GM12878 (cell line): Measurements from ENCODE around the gene NPHP3. TPM values are rescaled to one million over a fixed set of nuclear protein-coding genes. Genes with fewer than 3 reads are reported as not detected.

Source experiments
- ATAC-seq: fragments of 200-7000 bp; cut with Tn5 transposase; 3 replicates; pipeline ENCODE4 v1.9.1; 2020; ENCODE audit warnings: mild to moderate bottlenecking, moderate library complexity
- Bru-seq: library from RNA; stranded (reverse); fragments of 400-500 nt; gene quantifications from one replicate; lab custom pipeline; 2021; lab: Mats Ljungman, UMichigan
- BruChase-seq, 2 experiments: library from RNA; stranded (reverse); fragments of 400-500 nt; gene quantifications; one replicate each; lab custom pipeline; 2021; lab: Mats Ljungman, UMichigan
- BruUV-seq: library from RNA; stranded (reverse); fragments of 400-500 nt; replicated peaks from 2 replicates; lab custom pipeline; 2021; lab: Mats Ljungman, UMichigan
- CTCF ChIA-PET: fragments of 300-600 bp; sonication (Branson Sonifier 250); formaldehyde crosslinking; extraction: SDS; loops from one replicate; lab custom pipeline; 2021; ENCODE audit warnings: inconsistent platforms; lab: Yijun Ruan, JAX
- POLR2A ChIA-PET: fragments of 350-600 bp; formaldehyde crosslinking; extraction: SDS; loops from one replicate; lab custom pipeline; 2021; ENCODE audit warnings: inconsistent platforms; lab: Charles Lee
- RAD21 ChIA-PET: fragments of 300-600 bp; sonication (Branson Sonifier 250); formaldehyde crosslinking; loops from one replicate; lab custom pipeline; 2023; ENCODE audit warnings: antibody characterized with exemption; ENCODE audit not compliant: unreplicated experiment; lab: Charles Lee
- SMC1A ChIA-PET: fragments of 300-600 bp; sonication (Branson Sonifier 250); formaldehyde crosslinking; loops from one replicate; lab custom pipeline; 2023; ENCODE audit not compliant: unreplicated experiment, uncharacterized antibody; lab: Charles Lee
- DNase-seq: peaks from one replicate; pipeline ENCODE4 v3.0.0-alpha.2; 2011; ENCODE audit warnings: low read depth, low spot score
- FAIRE-seq: peaks from 3 replicates; lab custom pipeline; 2011; peaks lifted over from hg19 to GRCh38; lab: Jason Lieb, UNC
- H2AFZ ChIP-seq: 2 replicates; pipeline ENCODE4 v1.6.0; 2011; ENCODE audit warnings: low read depth, low read length, control low read depth; ENCODE audit not compliant: control insufficient read depth
- H3K27ac ChIP-seq: 2 replicates; pipeline ENCODE4 v1.5.1; 2011; ENCODE audit warnings: control low read depth; ENCODE audit not compliant: control insufficient read depth, insufficient read depth
- H3K27me3 ChIP-seq, 2 experiments: replicated peaks in 1 of 2; 2 replicates each; pipeline versions ENCODE4 v1.6.0 to v1.6.1; 2011; ENCODE audit warnings: low read length in 1 of 2; ENCODE audit not compliant: control insufficient read depth in 2 of 2, insufficient read depth in 2 of 2
- H3K36me3 ChIP-seq, 2 experiments: 2 replicates each; pipeline ENCODE4 v1.5.1; 2011; ENCODE audit warnings: low read length in 1 of 2; ENCODE audit not compliant: control insufficient read depth in 2 of 2, insufficient read depth in 2 of 2
- H3K4me1 ChIP-seq: 2 replicates; pipeline ENCODE4 v1.6.1; 2011; ENCODE audit warnings: mild to moderate bottlenecking, low read length, moderate library complexity, mixed read lengths; ENCODE audit not compliant: control insufficient read depth, insufficient read depth
- H3K4me2 ChIP-seq: 2 replicates; pipeline ENCODE4 v1.6.0; 2011; ENCODE audit warnings: control low read depth; ENCODE audit not compliant: control insufficient read depth, insufficient read depth
- H3K4me3 ChIP-seq: fragments of 200-600 bp; sonication (generic); 2 replicates; pipeline ENCODE4 v1.5.1; 2016
- H3K79me2 ChIP-seq: 2 replicates; pipeline ENCODE4 v1.6.0; 2011; ENCODE audit warnings: low read length; ENCODE audit not compliant: control insufficient read depth, insufficient read depth
- H3K9ac ChIP-seq: 2 replicates; pipeline ENCODE4 v1.8.0; 2011; ENCODE audit warnings: low read length, control low read depth, mixed read lengths; ENCODE audit not compliant: control insufficient read depth, insufficient read depth
- H3K9me3 ChIP-seq: replicated peaks from 3 replicates; pipeline ENCODE4 v1.5.1; 2011; ENCODE audit warnings: mild to moderate bottlenecking, low read length; ENCODE audit not compliant: control insufficient read depth, insufficient read depth
- H4K20me1 ChIP-seq: 2 replicates; pipeline ENCODE4 v1.6.0; 2011; ENCODE audit not compliant: control insufficient read depth, insufficient read depth
- CEBPB ChIP-seq, 2 experiments: fragments of 150-350 bp in 1 of 2; IDR thresholded peaks; 2 replicates each; pipeline ENCODE4 v1.6.1; 2012 to 2014; ENCODE audit warnings: low read depth in 2 of 2, low read length in 2 of 2, borderline replicate concordance in 1 of 2, inconsistent platforms in 1 of 2
- CHD2 ChIP-seq: IDR thresholded peaks from 2 replicates; pipeline ENCODE4 v1.6.1; 2011; ENCODE audit warnings: low read depth, low read length, improper control_type of control experiment, borderline replicate concordance
- E4F1 ChIP-seq: fragments of 450-650 bp; IDR thresholded peaks from 2 replicates; pipeline ENCODE4 v1.6.1; 2018; ENCODE audit warnings: borderline replicate concordance, mild to moderate bottlenecking; ENCODE audit not compliant: partially characterized antibody
- HDAC2 ChIP-seq: fragments of 200-600 bp; sonication (generic); IDR thresholded peaks from 2 replicates; pipeline ENCODE4 v1.6.1; 2017
- IRF4 ChIP-seq: IDR thresholded peaks from 2 replicates; pipeline ENCODE4 v1.6.1; 2011; ENCODE audit warnings: low read depth, low read length
- NBN ChIP-seq: fragments of 450-650 bp; IDR thresholded peaks from 2 replicates; pipeline ENCODE4 v1.6.1; 2016
- POLR2AphosphoS2 ChIP-seq: IDR thresholded peaks from 2 replicates; pipeline ENCODE4 v1.6.1; 2011; ENCODE audit warnings: low read depth, mild to moderate bottlenecking, low read length, improper control_type of control experiment, moderate library complexity
- POU2F2 ChIP-seq: IDR thresholded peaks from 3 replicates; pipeline ENCODE4 v1.6.1; 2011; ENCODE audit warnings: low read depth, mild to moderate bottlenecking, low read length, borderline replicate concordance
- RAD21 ChIP-seq: IDR thresholded peaks from 2 replicates; pipeline ENCODE4 v1.6.1; 2011; ENCODE audit warnings: mild to moderate bottlenecking, low read depth, low read length, moderate library complexity; ENCODE audit not compliant: insufficient read depth
- RB1 ChIP-seq: fragments of 450-650 bp; formaldehyde crosslinking; IDR thresholded peaks from 2 replicates; pipeline ENCODE4 v1.6.1; 2017; ENCODE audit warnings: mild to moderate bottlenecking, borderline replicate concordance
- RFX5 ChIP-seq: IDR thresholded peaks from 2 replicates; pipeline ENCODE4 v1.6.1; 2011; ENCODE audit warnings: low read depth, low read length, improper control_type of control experiment
- SPI1 ChIP-seq: IDR thresholded peaks from 2 replicates; pipeline ENCODE4 v1.6.1; 2011; ENCODE audit warnings: low read depth, mild to moderate bottlenecking, low read length, moderate library complexity, borderline replicate concordance; ENCODE audit not compliant: insufficient read depth
- STAT1 ChIP-seq: fragments of 450-650 bp; conservative IDR thresholded peaks from 2 replicates; pipeline ENCODE4 v1.6.1; 2014; ENCODE audit warnings: antibody characterized with exemption, mild to moderate bottlenecking
- YY1 ChIP-seq: IDR thresholded peaks from 2 replicates; pipeline ENCODE4 v1.6.1; 2011; ENCODE audit warnings: low read depth, mild to moderate bottlenecking, low read length
- ZBTB33 ChIP-seq: fragments of 450-650 bp; IDR thresholded peaks from 2 replicates; pipeline ENCODE4 v1.6.1; 2017; ENCODE audit warnings: mild to moderate bottlenecking
- WGBS: methylation state at CpG from one replicate; pipeline ENCODE4 v1.1.6; 2016; ENCODE audit warnings: low lambda C conversion rate; ENCODE audit not compliant: insufficient replicate concordance, insufficient coverage; ENCODE audit errors: missing lambda C conversion rate; 5-methylcytosine and 5-hydroxymethylcytosine counted together
- in situ Hi-C: fragments of 300-500 bp; cut with MboI; formaldehyde crosslinking; loops from 9 replicates; pipeline ENCODE4 v1.14.3; 2018; ENCODE audit warnings: mixed read lengths
- intact Hi-C: fragments of 100-400 bp; cut with micrococcal nuclease; formaldehyde crosslinking; loops from one replicate; pipeline ENCODE4 v1.14.2; 2022; ENCODE audit not compliant: unreplicated experiment
- long read RNA-seq, 2 experiments: library from polyadenylated mRNA; unstranded; transcript quantifications; one replicate each; pipeline ENCODE4 v2.0.0, GENCODE V29; 2019 to 2020
- polyA minus RNA-seq, 3 experiments: library from RNA; depleted of rRNA, polyadenylated mRNA; stranded (reverse); fragments of >200 nt; gene quantifications; 2 replicates each; pipeline ENCODE4 v1.2.3, GENCODE V29; 2011
- polyA plus RNA-seq, 11 experiments: library from polyadenylated mRNA; depleted of rRNA in 4 of 11; unstranded in 6 of 11; stranded (reverse) in 5 of 11; fragments of >200 nt; fragmentation: Nextera tagmentation in 4 of 11; fragmentation: Illumina TruSeq in 1 of 11; extraction: Ambion mirVana in 4 of 11; extraction: Trizol in 1 of 11; gene quantifications; 1 replicate in 1 of 11; 2 replicates in 10 of 11; pipeline versions ENCODE4 v1.2.1 to v1.2.3, GENCODE V29; 2011 to 2016; ENCODE audit warnings: inconsistent platforms in 2 of 11, missing spikeins in 2 of 11, low read depth in 1 of 11
- total RNA-seq, 4 experiments: library from RNA; depleted of rRNA in 3 of 4; stranded (reverse); fragments of >200 nt in 3 of 4; fragmentation: Illumina TruSeq in 1 of 4; extraction: Trizol in 1 of 4; gene quantifications; 2 replicates each; pipeline versions ENCODE4 v1.2.1 to v1.2.3, GENCODE V29; 2013 to 2021

The NPHP3 gene
- 46.4 and 49.5 TPM in 2 replicates for total RNA-seq (2013; cell fraction: nucleolus; rRNA removed)
- total RNA-seq (2014; rRNA removed) (3.4 and 4.4 TPM in 2 replicates), total RNA-seq (2014; rRNA removed; fragmentation: Illumina TruSeq; extraction: Trizol) (2.9 and 3.5 TPM in 2 replicates), total RNA-seq (2021) (3.0 and 3.4 TPM in 2 replicates), polyA plus RNA-seq (2011; rRNA removed) (11.7 and 17.5 TPM in 2 replicates), polyA plus RNA-seq (2014; fragmentation: Illumina TruSeq; extraction: Trizol) (4.0 and 4.9 TPM in 2 replicates), polyA plus RNA-seq (2014; fragmentation: Nextera tagmentation; extraction: Ambion mirVana) (under 1 TPM; 0.84 to 0.95 TPM), polyA plus RNA-seq (2014; rRNA removed) (2.3 and 3.5 TPM in 2 replicates), polyA plus RNA-seq (2016; fragmentation: Nextera tagmentation; extraction: Ambion mirVana) (1 to 10 TPM; 1.9 to 2.1 TPM), polyA minus RNA-seq (2011; rRNA and poly(A)+ RNA removed) (5.9 and 8.3 TPM in 2 replicates), Bru-seq, nascent RNA (percentile 74 among the genes with signal in this experiment), BruChase-seq, experiment 1, labeled RNA remaining after a 6-hour chase (percentile 83 among the genes with signal in this experiment), BruChase-seq, experiment 2, labeled RNA remaining after a 2-hour chase (percentile 82 among the genes with signal in this experiment)
- polyA plus RNA-seq (2011; ENCODE audit: low read depth): 3.6 TPM
- polyA plus RNA-seq (2011; cell fraction: cytosol; rRNA removed): 2.7 and 4.0 TPM in 2 replicates
- 15.0 and 17.1 TPM in 2 replicates for polyA plus RNA-seq (2011; cell fraction: nucleus; rRNA removed)
- polyA plus RNA-seq (2012): 5.0 and 8.1 TPM in 2 replicates
- polyA minus RNA-seq (2011; cell fraction: cytosol; rRNA and poly(A)+ RNA removed): 2.3 and 3.6 TPM in 2 replicates
- polyA minus RNA-seq (2011; cell fraction: nucleus; rRNA and poly(A)+ RNA removed): 8.5 and 14.4 TPM in 2 replicates
- long read RNA-seq, experiment 1, partial matches to known transcripts: 1 of 1 reads
- long read RNA-seq, experiment 1, other reads (novel, unspliced or antisense): 0 of 1 reads
- long read RNA-seq, experiment 2, partial matches to known transcripts: 1 of 4 reads
- long read RNA-seq, experiment 2, other reads (novel, unspliced or antisense): 3 of 4 reads

GRCh38 chr3:132722165-132723023, at the start of gene NPHP3:
Gene NPHP3 (minus strand): TSS chr3:132722409. CDS start chr3:132722355, 54 bp downstream.
- WGBS: 4% methylated on average over 25 of the region's 96 CpGs
- Histone ChIP-seq H4K20me1 (no peaks in the 10 kb centered on the region), H3K4me1 (no peaks in the 10 kb centered on the region), H3K27me3 (no peaks in the 10 kb centered on the region), H3K36me3 (no peaks in the 10 kb centered on the region), H3K9ac (peak within 1 kb of the TSS; percentile 70), H3K9me3 (no peaks in the 10 kb centered on the region), H3K4me2 (peak within 1 kb of the TSS; percentile 81), H3K27ac (peak within 1 kb of the TSS; percentile 50), H3K4me3 (peak within 1 kb of the TSS; percentile 85), H3K79me2 (peaks cover 3% of the 10 kb centered on the region), H2AFZ (peak within 1 kb of the TSS; percentile 95)
- DNase-seq (peak; percentile 67), FAIRE-seq (no peak), ATAC-seq (peak; percentile 93)
- ChIA-PET POLR2A (no interaction called here), CTCF (interaction anchor here (0.6 to 1.6 kb wide), 4 partner anchors 55 to 665 kb away, joined by 3 read pairs; partner anchors contain the start of gene UBA5), SMC1A (interaction anchor here (0.8 to 1.2 kb wide), 2 partner anchors 61 to 63 kb away, joined by 4 to 8 read pairs; partner anchors contain the start of genes ACAD11 and UBA5), RAD21 (no interaction called here)
- intact Hi-C loops: loop anchor here (5.0 to 10.0 kb wide), 4 partner anchors 572 to 1765 kb away; partner anchors contain the start of genes ANAPC13, CDV3 and CEP63
- in situ Hi-C loops: no loop called here
- BruUV-seq: no TSS peak
- TF ChIP-seq IRF4 (no peak), CHD2 (no peak), RB1 (peak; percentile 53; the same call in 1 of the 2 replicates), POLR2AphosphoS2 (peak; percentile 59; the same call in 1 of the 2 replicates), RFX5 (no peak), YY1 (0 out of 2 replicates have a peak, but pooled peaks have one; percentile 31), SPI1 (no peak), HDAC2 (no peak), CEBPB (IDR thresholded peaks at IDR 0.05; ENCODE audit: borderline replicate concordance in 1 of 2, low read depth in 2 of 2, low read length in 2 of 2) (no peak), ZBTB33 (no peak), POU2F2 (no peak), E4F1 (no peak), RAD21 (no peak), STAT1 (0 out of 2 replicates have a peak, but pooled peaks have one; percentile 41), NBN (no peak; the same call in 1 of the 2 replicates)
